ENCODE data around the gene TP53I11. TPM values are rescaled to one million over a fixed set of nuclear protein-coding genes. Genes with fewer than 3 reads are reported as not detected.

The TP53I11 gene
- total and polyA plus RNA-seq, 9 of the 15 experiments (the other 6 are each of a cell fraction or from before 2014, with no cell fraction given): 0.14 to 2.5 (median 1.2) TPM; not detected in 2

GRCh38 chr11:44917741-44918140 is 32.9 kb downstream of the TP53I11 start:
- H3K9me1 ChIP-seq (ENCODE audit: control insufficient read depth, insufficient read depth, low read length): no peaks in the 10 kb centered on the region
- no peak overlapping the region for H2AFZ ChIP-seq (ENCODE audit: low read depth, low read length)
- H4K20me1 ChIP-seq (replicated peaks; ENCODE audit: control insufficient read depth, insufficient read depth, low read length): peaks cover 10% of the 10 kb centered on the region; the same call in 1 of the 2 replicates
- no peak overlapping the region for H3K4me3 ChIP-seq
- WGBS (ENCODE audit: insufficient coverage, low coverage, missing lambda C conversion rate): 0% methylated on average over 4 of the region's 4 CpGs
- intact Hi-C loops (cut with micrococcal nuclease) (no loop called here), in situ Hi-C loops (cut with MboI) (no loop called here)
- no peak for DNase-seq (ENCODE audit: extremely low read depth in 1 of 4, low spot score in 3 of 4)
- TF ChIP-seq TAF15 (IDR thresholded peaks at IDR 0.05; ENCODE audit: low read depth, low read length) (no peak), CCNT2 (IDR thresholded peaks at IDR 0.05; ENCODE audit: borderline replicate concordance, extremely low read depth, insufficient read length, low read depth, low read length) (no peak), SP1 (CRISPR knock-in tag; IDR thresholded peaks at IDR 0.05) (no peak), HMGXB4 (CRISPR knock-in tag; IDR thresholded peaks at IDR 0.05) (no peak), SIRT6 (IDR thresholded peaks at IDR 0.05; ENCODE audit: low read depth, low read length) (no peak), ID3 (CRISPR knock-in tag; IDR thresholded peaks at IDR 0.05) (no peak), ID3 (tag; IDR thresholded peaks at IDR 0.05) (no peak), SRSF9 (IDR thresholded peaks at IDR 0.05; ENCODE audit: borderline replicate concordance, low read depth, low read length) (no peak), PTRF (tag; IDR thresholded peaks at IDR 0.05) (no peak), TRIM28 (IDR thresholded peaks at IDR 0.05) (no peak), SAP30 (IDR thresholded peaks at IDR 0.05; ENCODE audit: borderline replicate concordance, insufficient read depth, low read depth, low read length, poor library complexity, severe bottlenecking) (no peak)
- no peaks in the 10 kb centered on the region for H3K79me2 ChIP-seq (ENCODE audit: control insufficient read depth, insufficient read depth, low read length)
- FAIRE-seq: no peak
- no peak for ATAC-seq
- no TSS peak for BruUV-seq (replicated peaks)
- H3K4me2 ChIP-seq (ENCODE audit: insufficient read depth, low read length): no peak overlapping the region
- CTCF ChIA-PET (ENCODE audit: low intra/inter-chr PET ratio): no interaction called here
- no peaks in the 10 kb centered on the region for H3K9me3 ChIP-seq (replicated peaks; ENCODE audit: control insufficient read depth, insufficient read depth, low read depth, low read length)
- H3K4me1 ChIP-seq (replicated peaks in 1 of 2; ENCODE audit: control insufficient read depth in 2 of 2, insufficient read depth in 2 of 2, low read length in 2 of 2): no peaks in the 10 kb centered on the region
- H3K27me3 ChIP-seq (ENCODE audit: control insufficient read depth in 2 of 2, insufficient read depth in 2 of 2, low read length in 2 of 2): peaks cover 11 to 53% of the 10 kb centered on the region in 2 experiments; a peak in 4 of 5 replicates
- H3K9ac ChIP-seq (ENCODE audit: insufficient read depth in 1 of 2, low read depth in 2 of 2, low read length in 2 of 2): no peak overlapping the region
- H3K36me3 ChIP-seq (ENCODE audit: control insufficient read depth, insufficient read depth, low read length): no peaks in the 10 kb centered on the region
- POLR2A ChIA-PET: no interaction called here
- H3K27ac ChIP-seq (ENCODE audit: extremely low read depth, low read depth, low read length): no peak overlapping the region

Measured in K562 (cell line).